A549 treated with AZD2906 at 1 μM for 4 hours (cell line): Measurements from ENCODE around the gene CFL2. TPM values are rescaled to one million over a fixed set of nuclear protein-coding genes. Genes with fewer than 3 reads are reported as not detected.

Experiments
- total RNA-seq: library from RNA; stranded (reverse); fragments of 200-300 nt; extraction: Qiagen RNA extraction; gene quantifications from 5 replicates; pipeline ENCODE4 v1.2.3, GENCODE V29; 2022

The CFL2 gene
- total RNA-seq = 101 to 112 TPM (median 104 TPM) in 5 replicates

GRCh38 chr14:34714320-34715126 is at the start of gene CFL2:
Gene CFL2 (minus strand): TSS chr14:34714593. CDS start chr14:34714540, 53 bp downstream.

Other genes starting within 250 kb of the CFL2 start
- 37.9 to 50.8 TPM (median 41.4 TPM) in 5 replicates for gene EAPP, start 174.9 kb downstream of the CFL2 start, total RNA-seq
- gene SNX6, start 84.4 kb downstream of the CFL2 start, total RNA-seq = 62.9 to 106 TPM (median 68.8 TPM) in 5 replicates
- gene BAZ1A, start 160.8 kb upstream of the CFL2 start, total RNA-seq = 19.8 to 34.3 TPM (median 23.4 TPM) in 5 replicates